Metanephros (tissue), 2 donors: Measurements from ENCODE around the gene RRP7A. TPM values are rescaled to one million over a fixed set of nuclear protein-coding genes. Genes with fewer than 3 reads are reported as not detected.

ENCODE experiments used
- small RNA-seq: library from RNA; depleted of rRNA; stranded (forward); fragments of <200 nt; gene quantifications from one replicate; pipeline ENCODE3, GENCODE V24; 2014; ENCODE audit warnings: low replicate concordance
- total RNA-seq: library from RNA; depleted of rRNA; stranded (reverse); fragments of >200 nt; gene quantifications from one replicate; pipeline ENCODE4 v1.2.3, GENCODE V29; 2014

RRP7A gene
- 26.3 TPM for total RNA-seq

GRCh38 chr22:42519525-42520401 lies at the start of gene RRP7A:
Gene RRP7A, minus strand, starts transcription at chr22:42519796. Its CDS starts 10 bp downstream, at chr22:42519786.

GRCh38 chr22:42553475-42554361 lies 34.1 kb upstream of the RRP7A start, which contains the start of gene SERHL2:
Gene SERHL2, plus strand, starts transcription at chr22:42553956. Its CDS starts 65 bp downstream, at chr22:42554021.

Small RNAs within 50 kb of the gene (small RNA-seq; reads per million reads assigned to genes)
- gene RN7SKP80 (0.79 reads per million, percentile 78 among the genes with 10 or more reads in this experiment), gene RNU6-513P (not detected)

Other genes with a start within 250 kb of the RRP7A start
- gene TCF20, start 249.1 kb downstream of the RRP7A start, total RNA-seq: 30.8 TPM
- 1.9 TPM for gene NFAM1, start 87.4 kb downstream of the RRP7A start, total RNA-seq
- 2.7 TPM for gene SERHL2, start 34.2 kb upstream of the RRP7A start, total RNA-seq
- 51.4 TPM for gene POLDIP3, start 95.1 kb upstream of the RRP7A start, total RNA-seq
- 0.41 TPM for gene ATP5MGL, start 120.8 kb upstream of the RRP7A start, total RNA-seq
- gene CYB5R3, start 129.6 kb upstream of the RRP7A start, total RNA-seq: 79.5 TPM
- 22.6 TPM for gene A4GALT, start 201.1 kb upstream of the RRP7A start, total RNA-seq